GM23338 (cell line): ENCODE results near the gene SNRPN.

Experiments
- CREB1 ChIP-seq: fragments of 250-450 bp; sonication (Bioruptor Pico); IDR thresholded peaks from 2 replicates; pipeline ENCODE4 v1.5.0; 2020; ENCODE audit warnings: low read depth, mild to moderate bottlenecking, moderate library complexity
- CTCF ChIP-seq, 2 experiments: fragments of 200-600 bp in 1 of 2; sonication (generic) in 1 of 2; conservative IDR thresholded peaks; 2 replicates each; pipeline versions ENCODE4 v1.5.1 to v1.6.1; 2016 to 2017; ENCODE audit warnings: antibody characterized with exemption in 2 of 2, low read depth in 2 of 2, mild to moderate bottlenecking in 2 of 2, moderate library complexity in 1 of 2
- EZH2 ChIP-seq: fragments of 200-600 bp; sonication (generic); IDR thresholded peaks from one replicate; pipeline ENCODE4 v1.8.0; 2017; ENCODE audit warnings: antibody characterized with exemption, mild to moderate bottlenecking, low read depth; ENCODE audit not compliant: unreplicated experiment
- EZH2phosphoT487 ChIP-seq: fragments of 200-600 bp; sonication (generic); IDR thresholded peaks from one replicate; pipeline ENCODE4 v1.8.1; 2018; ENCODE audit warnings: antibody characterized with exemption; ENCODE audit not compliant: unreplicated experiment
- JUNB ChIP-seq: IDR thresholded peaks from one replicate; pipeline ENCODE4 v1.6.1; 2016; ENCODE audit warnings: antibody characterized with exemption; ENCODE audit not compliant: unreplicated experiment
- POLR2AphosphoS5 ChIP-seq: IDR thresholded peaks from 2 replicates; pipeline ENCODE4 v1.6.1; 2016; ENCODE audit warnings: antibody characterized with exemption, low read depth
- REST ChIP-seq: IDR thresholded peaks from one replicate; pipeline ENCODE4 v1.6.1; 2018; ENCODE audit warnings: antibody characterized with exemption; ENCODE audit not compliant: unreplicated experiment

DNA sequence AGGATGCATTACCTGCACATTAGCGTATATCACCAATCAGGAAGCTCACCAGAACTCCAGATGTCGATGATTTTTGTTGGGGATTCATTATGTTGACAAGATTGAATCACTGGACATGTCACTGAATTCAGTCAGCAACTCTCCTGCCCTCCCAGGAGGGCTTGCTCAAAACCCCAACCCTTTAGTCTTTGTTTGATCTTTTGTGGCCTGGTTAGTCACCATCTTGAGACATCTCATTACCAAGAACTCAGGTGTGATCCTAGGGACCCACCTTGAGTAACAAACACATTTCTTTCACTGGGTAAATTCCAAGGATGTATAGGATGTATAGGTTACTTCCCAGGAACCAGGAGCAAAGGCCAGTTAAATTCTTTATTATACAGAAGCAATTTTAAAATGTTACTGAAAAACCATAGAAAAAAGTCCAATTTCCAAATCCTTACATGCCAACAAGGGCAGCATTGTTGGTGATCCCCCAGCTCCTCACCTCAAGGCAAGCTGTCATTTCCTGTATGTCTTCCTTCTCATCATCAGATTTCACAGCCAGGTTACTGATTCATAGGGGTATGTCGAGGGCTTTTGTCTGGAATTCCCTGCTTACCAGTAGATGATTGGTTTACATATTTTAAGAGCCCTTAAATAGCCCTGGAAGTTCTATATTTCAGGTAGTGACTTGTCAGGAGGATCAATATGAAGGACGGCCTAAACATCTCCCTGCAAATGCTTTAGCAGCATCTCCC lies 11.7 kb downstream of the SNRPN start:
- no peak for TF ChIP-seq CTCF (conservative IDR thresholded peaks at IDR 0.05; ENCODE audit: low read depth in 2 of 2)
- no peak for TF ChIP-seq REST
- TF ChIP-seq EZH2 = no peak
- no peak for TF ChIP-seq JUNB
- TF ChIP-seq POLR2AphosphoS5 = no peak
- no peak for TF ChIP-seq CREB1
- TF ChIP-seq EZH2phosphoT487 = no peak
